Vagina (tissue), 2 donors: Measurements from ENCODE around the gene WDR70.

ENCODE experiments used
- CTCF ChIP-seq, 3 experiments: fragments of 450-650 bp in 2 of 3; fragments of 200-600 bp in 1 of 3; sonication (generic) in 1 of 3; IDR thresholded peaks; one replicate each; pipeline ENCODE4 v1.5.1; 2017 to 2019; ENCODE audit warnings: antibody characterized with exemption in 3 of 3, mild to moderate bottlenecking in 2 of 3, moderate library complexity in 2 of 3
- POLR2A ChIP-seq, 2 donors: fragments of 450-650 bp; IDR thresholded peaks; one replicate each; pipeline ENCODE4 v1.6.1; 2017; ENCODE audit warnings: antibody characterized with exemption in 2 of 2, mild to moderate bottlenecking in 2 of 2, moderate library complexity in 2 of 2
- POLR2AphosphoS5 ChIP-seq, 2 donors: sonication (generic); formaldehyde crosslinking; IDR thresholded peaks; one replicate each; pipeline ENCODE4 v1.9.0; 2017; ENCODE audit warnings: antibody characterized with exemption in 2 of 2, mild to moderate bottlenecking in 2 of 2, low read depth in 1 of 2; ENCODE audit not compliant: insufficient read depth in 1 of 2

GRCh38 chr5:37645707-37646106 lies 266.6 kb downstream of the WDR70 start:
- no peak for TF ChIP-seq CTCF (IDR thresholded peaks at IDR 0.05)
- TF ChIP-seq POLR2A (IDR thresholded peaks at IDR 0.05): no peak
- no peak for TF ChIP-seq POLR2AphosphoS5 (IDR thresholded peaks at IDR 0.05; ENCODE audit: insufficient read depth in 1 of 2, low read depth in 1 of 2)
